ENCODE results near the gene CNTNAP2.
"Not testable (repeated sequence)": the region's sequence is repeated elsewhere in the genome, so short reads cannot be mapped to it uniquely, and the experiment has no call there.

Gene CNTNAP2

GRCh38 chr7:146902728-146903127 is 786.1 kb downstream of the CNTNAP2 start:
- H3K36me3 Mint-ChIP-seq (ENCODE audit: low read depth), result no peaks in the 10 kb centered on the region
- no peaks in the 10 kb centered on the region for H3K27me3 Mint-ChIP-seq (ENCODE audit: low read depth)
- H3K9me3 Mint-ChIP-seq, result peaks cover 22% of the 10 kb centered on the region
- no peak overlapping the region for H3K4me3 Mint-ChIP-seq
- H3K27ac Mint-ChIP-seq, result no peak overlapping the region
- no peaks in the 10 kb centered on the region for H3K4me1 Mint-ChIP-seq (ENCODE audit: low read depth)

DNA sequence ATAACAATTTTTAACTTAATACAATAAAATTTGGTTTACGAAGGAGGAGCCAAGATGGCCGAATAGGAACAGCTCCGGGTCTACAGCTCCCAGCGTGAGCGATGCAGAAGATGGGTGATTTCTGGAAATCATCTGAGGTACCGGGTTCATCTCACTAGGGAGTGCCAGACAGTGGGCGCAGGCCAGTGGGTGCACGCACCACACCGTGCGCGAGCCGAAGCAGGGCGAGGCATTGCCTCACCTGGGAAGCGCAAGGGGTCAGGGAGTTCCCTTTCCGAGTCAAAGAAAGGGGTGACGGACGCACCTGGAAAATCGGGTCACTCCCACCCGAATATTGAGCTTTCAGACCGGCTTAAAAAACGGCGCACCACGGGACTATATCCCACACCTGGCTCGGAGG is 789.1 kb downstream of the CNTNAP2 start:
- H3K4me3 Mint-ChIP-seq; H3K27me3 Mint-ChIP-seq (ENCODE audit: low read depth); H3K36me3 Mint-ChIP-seq (ENCODE audit: low read depth); H3K27ac Mint-ChIP-seq; H3K4me1 Mint-ChIP-seq (ENCODE audit: low read depth): not testable (repeated sequence)
- H3K9me3 Mint-ChIP-seq, result peaks cover 11% of the 10 kb centered on the region

- Mint-ChIP-seq H3K9me3 (peaks cover 17% of the 10 kb centered on the region), H3K4me1 (ENCODE audit: low read depth) (no peaks in the 10 kb centered on the region), H3K27me3 (ENCODE audit: low read depth) (no peaks in the 10 kb centered on the region), H3K36me3 (ENCODE audit: low read depth) (no peaks in the 10 kb centered on the region), H3K27ac (no peak overlapping the region), H3K4me3 (no peak overlapping the region)
Measured at GRCh38 chr7:146922782-146923181, 806.2 kb downstream of the CNTNAP2 start.

DNA sequence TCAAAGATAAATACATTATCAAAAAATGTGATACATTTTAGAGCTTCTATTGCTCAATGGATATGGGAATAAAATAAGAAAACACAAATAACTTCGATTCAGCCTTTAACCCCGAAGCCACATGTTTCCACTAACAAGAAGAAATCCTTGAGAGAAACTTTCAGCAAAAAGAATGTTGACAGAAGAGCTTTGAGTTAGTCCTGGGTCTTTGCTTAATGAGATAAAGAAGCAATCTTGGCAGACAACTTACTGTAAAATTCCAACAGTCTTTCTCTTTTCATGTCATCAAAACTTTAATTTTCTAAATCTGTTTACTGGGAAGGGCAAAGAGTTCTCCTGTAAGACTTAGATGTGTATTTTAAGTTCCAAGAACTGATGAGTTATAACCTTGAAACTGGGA is 810.2 kb downstream of the CNTNAP2 start:
- Mint-ChIP-seq H3K4me1 (ENCODE audit: low read depth) (no peaks in the 10 kb centered on the region), H3K9me3 (peaks cover 10% of the 10 kb centered on the region), H3K4me3 (no peak overlapping the region), H3K27me3 (ENCODE audit: low read depth) (no peaks in the 10 kb centered on the region), H3K27ac (no peak overlapping the region), H3K36me3 (ENCODE audit: low read depth) (no peaks in the 10 kb centered on the region)

DNA sequence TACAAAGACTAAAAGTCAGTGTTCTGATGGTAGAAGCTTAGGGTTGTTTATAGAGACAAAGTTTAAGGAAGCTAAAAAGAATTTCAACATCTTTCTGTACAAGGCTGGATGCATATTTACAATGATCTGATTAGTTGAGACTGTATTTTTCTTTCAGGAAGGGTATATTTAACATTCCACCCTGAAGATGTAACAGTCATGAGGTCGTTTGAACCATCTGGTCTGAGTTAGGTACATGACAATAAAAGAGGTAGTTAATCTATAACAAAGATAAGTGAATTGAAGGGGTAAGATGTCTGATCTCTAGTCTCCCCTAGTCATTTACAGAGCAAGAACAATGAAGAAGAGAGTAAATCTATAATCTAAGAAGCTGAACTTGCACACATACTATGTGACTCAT is 821.2 kb downstream of the CNTNAP2 start:
- H3K36me3 Mint-ChIP-seq (ENCODE audit: low read depth), result no peaks in the 10 kb centered on the region
- no peak overlapping the region for H3K4me3 Mint-ChIP-seq
- H3K27ac Mint-ChIP-seq, result no peak overlapping the region
- H3K4me1 Mint-ChIP-seq (ENCODE audit: low read depth), result no peaks in the 10 kb centered on the region
- H3K27me3 Mint-ChIP-seq (ENCODE audit: low read depth), result no peaks in the 10 kb centered on the region
- H3K9me3 Mint-ChIP-seq, result peaks cover 14% of the 10 kb centered on the region

DNA sequence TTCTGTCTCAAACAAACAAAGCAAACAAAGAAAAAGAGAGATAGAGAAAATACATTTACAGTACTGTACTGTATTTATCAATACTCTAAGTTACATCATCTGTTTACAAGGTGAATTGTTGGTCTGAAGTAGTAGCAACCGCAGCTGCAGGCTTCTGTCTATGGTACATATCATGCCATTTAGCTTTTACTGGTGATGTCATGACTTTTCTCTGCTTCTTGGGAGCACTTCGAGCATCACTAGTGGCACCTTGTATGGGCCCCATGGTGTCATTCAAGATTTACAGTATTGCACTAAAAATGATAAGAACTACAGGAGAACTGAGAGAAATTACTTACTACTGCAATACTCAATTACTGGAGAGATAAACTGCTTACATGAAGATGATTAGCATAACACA is 826.9 kb downstream of the CNTNAP2 start:
- no peak overlapping the region for H3K27ac Mint-ChIP-seq
- H3K27me3 Mint-ChIP-seq (ENCODE audit: low read depth), result no peaks in the 10 kb centered on the region
- H3K36me3 Mint-ChIP-seq (ENCODE audit: low read depth), result no peaks in the 10 kb centered on the region
- H3K4me3 Mint-ChIP-seq, result no peak overlapping the region
- H3K9me3 Mint-ChIP-seq, result peaks cover 17% of the 10 kb centered on the region
- H3K4me1 Mint-ChIP-seq (ENCODE audit: low read depth), result no peaks in the 10 kb centered on the region

DNA sequence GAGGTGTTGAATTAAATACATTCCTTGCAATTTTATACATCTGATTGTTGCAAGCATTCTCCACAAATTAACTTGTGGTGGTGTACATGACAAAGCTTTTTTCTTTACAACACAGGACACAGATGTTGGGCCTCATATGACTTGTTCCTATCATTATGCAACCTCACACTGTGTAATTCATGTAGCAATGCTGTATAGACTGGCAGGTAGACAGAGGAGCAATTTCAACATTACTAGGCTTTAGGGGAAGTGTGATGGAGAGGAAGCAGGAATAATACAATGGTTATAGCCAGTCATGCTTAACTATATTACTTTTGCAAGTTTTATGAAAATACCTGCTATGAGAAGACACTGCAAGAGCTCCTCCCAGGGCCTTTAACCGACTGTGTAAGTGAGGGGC is 832.1 kb downstream of the CNTNAP2 start:
- no peak overlapping the region for H3K27ac Mint-ChIP-seq
- H3K36me3 Mint-ChIP-seq (ENCODE audit: low read depth), result no peaks in the 10 kb centered on the region
- no peak overlapping the region for H3K4me3 Mint-ChIP-seq
- H3K4me1 Mint-ChIP-seq (ENCODE audit: low read depth), result no peaks in the 10 kb centered on the region
- H3K9me3 Mint-ChIP-seq, result peaks cover 12% of the 10 kb centered on the region
- no peaks in the 10 kb centered on the region for H3K27me3 Mint-ChIP-seq (ENCODE audit: low read depth)

- Mint-ChIP-seq H3K27me3 (ENCODE audit: low read depth) (no peaks in the 10 kb centered on the region), H3K4me3 (no peak overlapping the region), H3K9me3 (peaks cover 23% of the 10 kb centered on the region), H3K4me1 (ENCODE audit: low read depth) (no peaks in the 10 kb centered on the region), H3K27ac (no peak overlapping the region), H3K36me3 (ENCODE audit: low read depth) (no peaks in the 10 kb centered on the region)
Measured at GRCh38 chr7:146956321-146956720, 839.7 kb downstream of the CNTNAP2 start.

DNA sequence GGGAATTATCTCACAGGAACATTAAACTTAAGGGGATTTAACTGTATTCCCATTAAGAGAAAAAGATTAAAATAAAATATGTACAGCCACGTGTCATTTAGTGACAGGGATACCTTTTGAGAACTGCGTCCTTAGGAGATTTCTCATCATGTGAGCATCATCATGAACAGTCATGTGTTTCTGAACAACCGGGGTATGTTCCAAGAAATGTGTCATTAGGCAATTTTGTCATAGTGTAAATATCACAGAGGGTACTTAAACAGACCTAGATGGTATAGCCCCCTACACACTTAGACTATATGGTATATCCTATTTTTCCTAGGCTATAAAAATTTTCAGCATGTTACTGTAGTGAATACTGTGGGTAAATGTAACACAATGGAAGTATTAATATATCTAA is 840.3 kb downstream of the CNTNAP2 start:
- no peak overlapping the region for H3K4me3 Mint-ChIP-seq
- H3K27ac Mint-ChIP-seq, result no peak overlapping the region
- no peaks in the 10 kb centered on the region for H3K4me1 Mint-ChIP-seq (ENCODE audit: low read depth)
- peaks cover 28% of the 10 kb centered on the region for H3K9me3 Mint-ChIP-seq
- no peaks in the 10 kb centered on the region for H3K27me3 Mint-ChIP-seq (ENCODE audit: low read depth)
- H3K36me3 Mint-ChIP-seq (ENCODE audit: low read depth), result no peaks in the 10 kb centered on the region

DNA sequence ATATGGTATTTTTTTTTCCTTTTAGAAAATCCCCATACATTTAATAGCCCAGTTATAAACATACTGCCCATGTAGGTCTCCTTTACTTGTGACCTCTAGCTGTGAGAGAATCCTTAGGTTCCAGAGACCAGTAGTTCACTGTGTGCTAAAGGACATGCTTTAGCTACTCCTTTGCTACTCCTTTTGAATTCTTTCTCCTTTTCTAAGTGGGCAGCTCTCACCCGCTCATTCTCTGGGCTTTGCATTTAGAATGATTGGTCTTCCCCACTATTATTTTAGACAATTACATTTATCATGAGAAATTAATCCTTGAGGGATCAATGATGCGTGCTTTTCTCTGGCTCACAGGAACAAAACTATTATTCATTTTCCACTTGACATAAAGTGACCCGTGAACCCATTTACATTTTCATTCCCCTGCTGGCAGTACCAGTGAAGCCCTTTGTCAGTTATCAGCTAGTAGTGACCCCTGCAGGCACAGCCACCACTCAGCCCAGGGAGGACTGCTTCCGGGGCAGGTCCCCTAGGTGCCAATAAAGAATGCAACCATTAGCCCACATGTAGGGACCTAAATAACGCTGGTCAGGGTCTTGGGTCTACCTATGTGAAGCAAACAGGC is 844.3 kb downstream of the CNTNAP2 start:
- H3K27ac Mint-ChIP-seq, result no peak overlapping the region
- H3K27me3 Mint-ChIP-seq (ENCODE audit: low read depth), result no peaks in the 10 kb centered on the region
- no peaks in the 10 kb centered on the region for H3K36me3 Mint-ChIP-seq (ENCODE audit: low read depth)
- no peak overlapping the region for H3K4me3 Mint-ChIP-seq
- H3K4me1 Mint-ChIP-seq (ENCODE audit: low read depth), result no peaks in the 10 kb centered on the region
- peaks cover 29% of the 10 kb centered on the region for H3K9me3 Mint-ChIP-seq

DNA sequence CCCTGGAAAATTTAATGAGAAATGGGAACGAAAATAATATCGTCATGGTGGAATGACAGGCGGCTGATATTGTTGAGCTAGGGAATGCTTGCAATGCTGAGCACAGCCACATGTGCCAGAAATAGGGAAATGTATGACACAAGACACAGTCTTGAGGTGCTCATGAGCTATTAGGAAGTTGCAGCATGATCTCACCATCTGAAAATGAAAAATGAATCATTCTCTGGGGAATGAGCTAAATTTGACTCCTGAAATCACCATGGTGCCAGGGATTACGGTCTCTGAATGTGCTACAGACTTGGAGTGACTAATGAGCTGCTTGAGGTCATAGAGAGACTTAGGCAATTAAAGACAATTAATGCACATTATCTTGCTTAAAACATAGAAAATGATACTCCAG is 845.0 kb downstream of the CNTNAP2 start:
- peaks cover 27% of the 10 kb centered on the region for H3K9me3 Mint-ChIP-seq
- no peaks in the 10 kb centered on the region for H3K27me3 Mint-ChIP-seq (ENCODE audit: low read depth)

DNA sequence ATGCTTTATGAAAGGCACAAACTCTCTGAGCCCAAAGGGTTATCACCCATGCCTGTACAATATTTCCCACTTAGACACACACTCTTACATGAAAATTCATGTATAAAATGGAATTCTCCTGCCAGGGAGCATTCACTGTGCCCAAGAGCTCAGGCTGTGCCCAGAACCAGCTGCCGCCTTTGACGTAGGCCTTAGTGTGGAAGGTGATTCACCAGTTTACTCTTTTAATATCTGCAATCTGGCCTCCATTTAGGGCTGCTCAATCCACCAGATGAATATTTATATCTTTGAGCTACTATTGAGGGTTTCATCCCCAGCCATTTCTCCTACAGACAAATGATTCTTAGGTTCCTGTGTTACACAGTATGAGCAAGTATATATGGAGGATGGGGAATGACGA is 849.7 kb downstream of the CNTNAP2 start:
- no peak overlapping the region for H3K27ac Mint-ChIP-seq
- no peaks in the 10 kb centered on the region for H3K36me3 Mint-ChIP-seq (ENCODE audit: low read depth)
- no peaks in the 10 kb centered on the region for H3K4me1 Mint-ChIP-seq (ENCODE audit: low read depth)
- H3K9me3 Mint-ChIP-seq, result peaks cover 11% of the 10 kb centered on the region
- H3K27me3 Mint-ChIP-seq (ENCODE audit: low read depth), result no peaks in the 10 kb centered on the region
- H3K4me3 Mint-ChIP-seq, result no peak overlapping the region

More for the DNA sequence above, 845.0 kb downstream of the CNTNAP2 start:
- Mint-ChIP-seq H3K27ac (no peak overlapping the region), H3K4me1 (ENCODE audit: low read depth) (no peaks in the 10 kb centered on the region), H3K36me3 (ENCODE audit: low read depth) (no peaks in the 10 kb centered on the region), H3K4me3 (no peak overlapping the region)

DNA sequence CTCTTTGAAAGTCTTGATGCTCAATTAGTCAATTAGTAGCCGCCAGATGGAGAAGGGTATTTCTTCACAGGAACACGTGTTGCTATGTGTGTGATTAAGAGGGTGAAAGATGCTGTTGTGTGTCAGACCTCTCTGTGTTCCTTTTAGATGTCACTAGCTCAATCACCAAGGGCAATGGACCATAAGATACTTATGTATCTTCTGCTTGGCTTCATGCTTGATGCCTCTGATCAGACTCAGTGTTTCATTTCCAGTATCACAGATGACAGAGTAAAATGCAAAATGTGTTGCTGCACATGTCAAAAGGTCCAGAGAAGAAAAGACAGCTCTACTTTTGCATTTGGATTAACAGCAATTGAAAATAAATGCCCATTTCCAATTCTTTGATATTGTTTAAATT is 865.9 kb downstream of the CNTNAP2 start:
- Mint-ChIP-seq H3K4me1 (ENCODE audit: low read depth) (no peaks in the 10 kb centered on the region), H3K9me3 (peaks cover 10% of the 10 kb centered on the region), H3K36me3 (ENCODE audit: low read depth) (no peaks in the 10 kb centered on the region), H3K4me3 (no peak overlapping the region), H3K27me3 (ENCODE audit: low read depth) (no peaks in the 10 kb centered on the region), H3K27ac (no peak overlapping the region)

GRCh38 chr7:146991596-146991995 is 875.0 kb downstream of the CNTNAP2 start:
- Mint-ChIP-seq H3K36me3 (ENCODE audit: low read depth) (no peaks in the 10 kb centered on the region), H3K9me3 (peaks cover 39% of the 10 kb centered on the region), H3K27ac (no peak overlapping the region), H3K4me1 (ENCODE audit: low read depth) (no peaks in the 10 kb centered on the region), H3K27me3 (ENCODE audit: low read depth) (no peaks in the 10 kb centered on the region), H3K4me3 (no peak overlapping the region)

- Mint-ChIP-seq H3K9me3 (peaks cover 37% of the 10 kb centered on the region), H3K36me3 (ENCODE audit: low read depth) (no peaks in the 10 kb centered on the region)
Measured at GRCh38 chr7:146993764-146994163, 877.2 kb downstream of the CNTNAP2 start.

DNA sequence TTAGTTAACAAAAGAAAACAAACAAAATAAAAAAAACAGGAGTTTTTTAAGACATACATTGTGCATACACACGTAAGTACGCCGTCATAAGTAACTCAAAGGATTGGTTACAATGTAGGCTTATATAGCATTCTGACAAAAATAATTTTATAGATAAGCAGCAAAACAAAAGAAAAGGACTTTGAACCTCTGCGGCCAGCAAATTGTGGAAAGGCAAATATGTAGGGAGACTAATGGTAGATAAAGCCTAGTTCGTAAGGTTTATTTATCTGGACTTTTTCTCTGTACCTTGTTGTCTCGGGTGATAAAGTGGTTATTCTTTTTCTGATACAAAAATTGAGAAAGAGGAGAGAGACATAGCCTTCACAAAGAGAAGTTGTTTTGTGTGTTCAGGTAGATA is 891.9 kb downstream of the CNTNAP2 start:
- no peaks in the 10 kb centered on the region for H3K4me1 Mint-ChIP-seq (ENCODE audit: low read depth)
- no peak overlapping the region for H3K4me3 Mint-ChIP-seq
- H3K27me3 Mint-ChIP-seq (ENCODE audit: low read depth), result no peaks in the 10 kb centered on the region
- no peaks in the 10 kb centered on the region for H3K36me3 Mint-ChIP-seq (ENCODE audit: low read depth)
- peaks cover 10% of the 10 kb centered on the region for H3K9me3 Mint-ChIP-seq
- no peak overlapping the region for H3K27ac Mint-ChIP-seq

More at GRCh38 chr7:146993764-146994163, 877.2 kb downstream of the CNTNAP2 start:
- no peaks in the 10 kb centered on the region for H3K4me1 Mint-ChIP-seq (ENCODE audit: low read depth)
- no peak overlapping the region for H3K4me3 Mint-ChIP-seq
- H3K27ac Mint-ChIP-seq, result no peak overlapping the region
- no peaks in the 10 kb centered on the region for H3K27me3 Mint-ChIP-seq (ENCODE audit: low read depth)

All from T-helper 1 cell treated with Interleukin-12 subunit alpha and Interleukin-12 subunit beta and Interleukin-4 antibody, amounts not matched to agents 30 μg/mL and 1 μg/mL, for 36 hours (primary cell).